Naive thymus-derived CD4-positive, alpha-beta T cell (primary cell): Measurements from ENCODE around the gene MSRB1. TPM values are rescaled to one million over a fixed set of nuclear protein-coding genes. Genes with fewer than 3 reads are reported as not detected.
"Not testable (repeated sequence)": the region's sequence is repeated elsewhere in the genome, so short reads cannot be mapped to it uniquely, and the experiment has no call there.

ENCODE experiments used
- ATAC-seq: fragments of 150-1000 bp; cut with Tn5 transposase; 2 replicates; pipeline ENCODE4 v1.10.0; 2021; ENCODE audit warnings: mild to moderate bottlenecking, moderate library complexity
- CTCF ChIA-PET: fragments of 350-600 bp; sonication (Branson Sonifier 250); formaldehyde crosslinking; loops from one replicate; lab custom pipeline; 2021; ENCODE audit warnings: antibody characterized with exemption; lab: Charles Lee
- POLR2A ChIA-PET: fragments of 350-600 bp; sonication (Branson Sonifier 250); formaldehyde crosslinking; loops from one replicate; lab custom pipeline; 2021; ENCODE audit warnings: antibody characterized with exemption, inconsistent platforms; lab: Charles Lee
- DNase-seq, 9 donors: peaks; one replicate each; pipeline versions ENCODE4 v3.0.0 to v3.0.0-alpha.2; 2020 to 2022; ENCODE audit warnings: mixed read lengths in 1 of 9
- H3K27ac ChIP-seq: one replicate; pipeline ENCODE4 v1.7.0; 2013; ENCODE audit warnings: mild to moderate bottlenecking, low read depth, low read length, moderate library complexity
- H3K27me3 ChIP-seq, 2 donors: one replicate each; pipeline ENCODE4 v1.7.0; 2013; ENCODE audit warnings: low read length in 2 of 2, mild to moderate bottlenecking in 2 of 2, moderate library complexity in 2 of 2; ENCODE audit not compliant: control insufficient read depth in 2 of 2, insufficient read depth in 2 of 2
- H3K36me3 ChIP-seq, 3 experiments: 1 replicate in 2 of 3; 2 replicates in 1 of 3; pipeline ENCODE4 v1.7.0; 2013; ENCODE audit warnings: low read length in 3 of 3, mild to moderate bottlenecking in 3 of 3, moderate library complexity in 1 of 3; ENCODE audit not compliant: insufficient read depth in 3 of 3, control insufficient read depth in 2 of 3
- H3K4me1 ChIP-seq, 2 donors: one replicate each; pipeline ENCODE4 v1.7.0; 2013; ENCODE audit warnings: low read length in 2 of 2, mild to moderate bottlenecking in 2 of 2, moderate library complexity in 1 of 2; ENCODE audit not compliant: control insufficient read depth in 2 of 2, insufficient read depth in 2 of 2
- H3K4me3 ChIP-seq: 2 replicates; pipeline ENCODE4 v1.7.0; 2013; ENCODE audit warnings: mild to moderate bottlenecking, low read length
- H3K9me3 ChIP-seq, 3 experiments: 1 replicate in 2 of 3; 2 replicates in 1 of 3; pipeline ENCODE4 v1.7.0; 2013; ENCODE audit warnings: low read length in 3 of 3; ENCODE audit not compliant: control insufficient read depth in 2 of 3
- H3K27ac Mint-ChIP-seq, 9 donors: one replicate each; pipeline ENCODE4 v1.8.0; 2020 to 2022; ENCODE audit warnings: mixed read lengths in 9 of 9, mild to moderate bottlenecking in 8 of 9, moderate library complexity in 5 of 9, inconsistent platforms in 2 of 9
- H3K27me3 Mint-ChIP-seq, 5 donors: one replicate each; pipeline ENCODE4 v1.8.0; 2021 to 2022; ENCODE audit warnings: mixed read lengths in 5 of 5, mild to moderate bottlenecking in 1 of 5
- H3K36me3 Mint-ChIP-seq, 5 donors: one replicate each; pipeline ENCODE4 v1.8.0; 2020 to 2022; ENCODE audit warnings: mixed read lengths in 5 of 5, mild to moderate bottlenecking in 3 of 5, inconsistent platforms in 1 of 5
- H3K4me1 Mint-ChIP-seq, 7 donors: one replicate each; pipeline ENCODE4 v1.8.0; 2020 to 2022; ENCODE audit warnings: mixed read lengths in 7 of 7, mild to moderate bottlenecking in 3 of 7, inconsistent platforms in 1 of 7
- H3K4me3 Mint-ChIP-seq, 10 donors: one replicate each; pipeline ENCODE4 v1.8.0; 2020 to 2022; ENCODE audit warnings: mild to moderate bottlenecking in 10 of 10, mixed read lengths in 10 of 10, moderate library complexity in 6 of 10, inconsistent platforms in 2 of 10
- H3K9me3 Mint-ChIP-seq, 11 donors: one replicate each; pipeline ENCODE4 v1.8.0; 2020 to 2022; ENCODE audit warnings: mixed read lengths in 11 of 11, mild to moderate bottlenecking in 4 of 11, inconsistent platforms in 1 of 11, moderate library complexity in 1 of 11
- intact Hi-C, 2 donors: fragments of 100-400 bp; cut with micrococcal nuclease; formaldehyde crosslinking; loops; one replicate each; pipeline ENCODE4 v1.15.1; 2023
- polyA plus RNA-seq, 2 donors: library from polyadenylated mRNA; unstranded; fragments of 300-500 nt; fragmentation: Illumina TruSeq; gene quantifications; one replicate each; pipeline ENCODE4 v1.2.3, GENCODE V29; 2021
- total RNA-seq, 6 experiments: library from RNA in 5 of 6; stranded (reverse) in 5 of 6; gene quantifications; 1 replicate in 5 of 6; 2 replicates in 1 of 6; pipeline ENCODE4 v1.2.3 and lab custom pipeline; 2021 to 2026

Gene MSRB1
- total and polyA plus RNA-seq, 7 experiments from 2014 or later, result 5.5 to 27.0 (median 15.6) TPM

DNA sequence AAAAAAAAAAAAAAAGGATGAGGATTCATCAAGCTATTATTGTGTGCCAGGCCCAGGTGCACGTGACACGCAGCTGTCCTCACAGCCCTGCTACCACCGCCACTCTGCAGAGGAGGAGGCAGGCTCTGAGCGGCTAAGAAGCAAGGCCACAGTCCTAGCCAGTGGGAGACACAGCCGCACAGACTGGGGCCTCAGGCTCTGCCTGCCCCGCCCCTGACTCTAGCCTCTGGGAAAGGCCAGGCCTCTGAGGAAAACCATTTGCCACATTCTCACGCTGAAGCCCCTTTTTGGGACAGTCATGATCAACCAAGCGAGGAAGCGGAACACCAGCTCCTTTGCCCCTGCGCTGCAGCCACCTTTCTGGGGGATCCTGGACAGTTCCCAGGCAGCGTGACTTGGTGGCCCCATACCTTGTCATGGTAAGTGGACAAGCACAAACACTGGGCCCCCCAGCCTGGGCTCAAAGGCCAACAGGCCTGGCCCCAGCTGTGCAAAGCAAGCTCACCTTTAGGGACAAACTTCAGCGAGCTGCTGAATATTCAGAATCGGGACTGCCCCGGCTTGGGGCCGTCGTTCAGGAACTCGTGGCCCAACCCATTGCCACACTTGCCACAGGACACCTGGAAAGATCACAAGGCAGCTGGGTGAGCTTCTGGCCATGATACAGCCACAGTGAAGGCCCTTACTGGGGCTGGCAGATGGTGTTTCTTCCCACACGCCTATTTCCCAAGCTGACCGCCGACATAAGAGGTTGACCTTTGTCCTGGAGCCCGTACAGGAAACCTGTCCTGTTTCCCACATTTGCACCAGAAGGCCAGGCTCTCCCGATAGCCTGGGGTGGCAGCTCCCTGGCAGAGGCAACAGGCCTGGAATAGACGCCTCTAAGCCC, 2.5 kb downstream of the MSRB1 start:
- intact Hi-C loops, result loop anchor here in 1 of 2 donors (5.0 to 10.0 kb wide), 5 partner anchors 236 to 633 kb away; partner anchors contain the start of genes CRAMP1, IFT140, MAPK8IP3 and TELO2
- peak overlapping the region in 3 of 10 donors; percentile 13 to 45 (median 16) for H3K4me3 Mint-ChIP-seq
- CTCF ChIA-PET, result interaction anchor here (0.5 to 1.3 kb wide), 3 partner anchors 11 to 235 kb away, joined by 3 to 7 read pairs (median 4); no protein-coding TSS in a partner anchor

DNA sequence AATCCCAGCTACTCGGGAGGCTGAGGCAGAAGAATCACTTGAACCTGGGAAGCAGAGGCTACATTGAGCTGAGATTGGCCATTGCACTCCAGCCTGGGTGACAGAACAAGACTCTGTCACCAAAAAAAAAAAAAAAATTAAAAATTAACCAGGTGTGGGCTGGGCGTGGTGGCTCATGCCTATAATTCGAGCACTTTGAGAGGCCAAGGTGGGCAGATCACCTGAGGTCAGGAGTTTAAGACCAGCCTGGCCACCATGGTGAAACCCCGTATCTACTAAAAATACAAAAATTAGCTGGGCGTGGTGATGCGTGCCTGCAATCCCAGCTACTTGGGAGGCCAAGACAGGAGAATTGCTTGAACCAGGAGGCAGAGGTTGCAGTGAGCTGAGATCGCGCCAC, 3.2 kb downstream of the MSRB1 start:
- not testable (repeated sequence) for DNase-seq, H3K4me1 ChIP-seq, H3K9me3 Mint-ChIP-seq, H3K9me3 ChIP-seq, H3K4me3 ChIP-seq, H3K4me3 Mint-ChIP-seq, H3K27me3 Mint-ChIP-seq, H3K36me3 Mint-ChIP-seq, ATAC-seq, H3K27ac Mint-ChIP-seq, H3K27ac ChIP-seq, H3K27me3 ChIP-seq
- H3K36me3 ChIP-seq, result peaks cover 0 to 28% (median 4%) of the 10 kb centered on the region in 3 experiments
- POLR2A ChIA-PET, result interaction anchor here (1.2 to 5.0 kb wide), 3 partner anchors 25 to 157 kb away, joined by 4 to 52 read pairs (median 6); partner anchors contain the start of genes NUBP2, RPS2 and SPSB3
- peaks cover 4 to 23% (median 11%) of the 10 kb centered on the region in 7 donors for H3K4me1 Mint-ChIP-seq
- intact Hi-C loops, result loop anchor here in 1 of 2 donors (5.0 to 10.0 kb wide), 5 partner anchors 235 to 633 kb away; partner anchors contain the start of genes CRAMP1, IFT140, MAPK8IP3 and TELO2
- CTCF ChIA-PET, result interaction anchor here (0.6 kb wide), 2 partner anchors 12 to 75 kb away, joined by 3 read pairs; no protein-coding TSS in a partner anchor

More for the DNA sequence above, 2.5 kb downstream of the MSRB1 start:
- peaks cover 4 to 24% (median 11%) of the 10 kb centered on the region in 7 donors for H3K4me1 Mint-ChIP-seq
- H3K36me3 ChIP-seq, result peaks cover 0 to 28% (median 4%) of the 10 kb centered on the region in 3 experiments
- no peaks in the 10 kb centered on the region for H3K9me3 ChIP-seq
- H3K4me1 ChIP-seq, result peaks cover 6 to 7% of the 10 kb centered on the region in 2 donors
- H3K36me3 Mint-ChIP-seq, result peaks cover 0 to 5% (median 0%) of the 10 kb centered on the region in 5 donors
- no peaks in the 10 kb centered on the region for H3K27me3 ChIP-seq
- H3K27me3 Mint-ChIP-seq, result no peaks in the 10 kb centered on the region
- POLR2A ChIA-PET, result interaction anchor here (2.3 to 5.0 kb wide), 2 partner anchors 24 to 158 kb away, joined by 6 to 52 read pairs; partner anchors contain the start of genes NUBP2, RPS2 and SPSB3
- no peaks in the 10 kb centered on the region for H3K9me3 Mint-ChIP-seq
- H3K27ac Mint-ChIP-seq, result no peak overlapping the region
- no peak overlapping the region for H3K4me3 ChIP-seq
- H3K27ac ChIP-seq, result no peak overlapping the region
- ATAC-seq (no peak), DNase-seq (no peak)

DNA sequence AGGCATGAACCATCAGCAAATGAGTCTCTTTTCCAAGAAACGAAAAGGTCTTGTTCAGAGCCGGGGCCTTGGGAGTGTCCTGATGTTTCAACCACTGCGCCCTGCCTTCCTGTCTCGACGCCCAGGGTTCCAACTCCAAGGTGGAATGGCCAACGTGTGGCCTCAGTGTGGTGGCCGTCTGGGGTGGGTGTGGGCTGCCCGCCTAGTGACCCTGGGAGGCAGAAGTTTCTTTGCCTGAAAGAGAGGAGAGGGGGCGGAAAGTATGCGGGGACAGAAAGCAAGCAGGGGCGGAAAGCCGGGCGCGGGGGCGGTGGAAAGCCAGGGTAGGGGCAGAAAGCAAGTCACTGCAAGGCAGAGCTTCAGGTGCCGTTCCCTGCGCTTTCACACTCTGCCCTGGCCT, 4.1 kb downstream of the MSRB1 start:
- CTCF ChIA-PET, result no interaction called here
- H3K36me3 Mint-ChIP-seq, result peaks cover 0 to 5% (median 0%) of the 10 kb centered on the region in 5 donors
- DNase-seq, result no peak
- no peaks in the 10 kb centered on the region for H3K27me3 Mint-ChIP-seq
- H3K27ac Mint-ChIP-seq, result no peak overlapping the region
- intact Hi-C loops, result no loop called here
- no peak for ATAC-seq
- H3K4me3 Mint-ChIP-seq, result peak overlapping the region in 1 of 10 donors; percentile 61
- H3K9me3 Mint-ChIP-seq, result no peaks in the 10 kb centered on the region
- no peaks in the 10 kb centered on the region for H3K9me3 ChIP-seq
- no peak overlapping the region for H3K4me3 ChIP-seq
- no peaks in the 10 kb centered on the region for H3K27me3 ChIP-seq
- H3K36me3 ChIP-seq, result peaks cover 0 to 28% (median 4%) of the 10 kb centered on the region in 3 experiments
- no peak overlapping the region for H3K27ac ChIP-seq
- peaks cover 6 to 7% of the 10 kb centered on the region in 2 donors for H3K4me1 ChIP-seq
- H3K4me1 Mint-ChIP-seq, result peaks cover 4 to 16% (median 11%) of the 10 kb centered on the region in 7 donors
- POLR2A ChIA-PET, result interaction anchor here (1.2 kb wide), 1 partner anchor 26 kb away, joined by 4 read pairs; the partner anchor contains the start of gene RPS2

DNA sequence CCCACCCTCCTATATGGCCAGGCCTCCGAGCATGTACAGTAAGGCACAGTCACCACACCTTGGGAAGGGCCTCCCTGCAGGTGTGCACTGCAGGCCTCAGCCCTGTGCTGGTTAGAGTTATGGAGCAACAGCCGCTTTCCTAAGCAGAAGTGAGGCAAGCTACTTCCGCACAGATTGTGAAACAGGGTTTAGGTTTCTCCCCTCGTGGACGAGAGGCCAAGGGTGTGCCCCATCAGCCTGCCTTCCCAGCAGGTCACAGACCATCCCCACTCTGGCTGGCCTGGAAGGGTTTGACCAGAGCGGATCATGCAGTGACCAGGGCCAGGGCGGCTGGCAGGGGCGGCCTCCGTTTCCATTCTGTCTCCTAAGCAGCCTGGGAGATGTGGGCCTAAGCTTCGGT, 4.7 kb downstream of the MSRB1 start:
- peaks cover 0 to 11% (median 9%) of the 10 kb centered on the region in 7 donors for H3K4me1 Mint-ChIP-seq
- no peaks in the 10 kb centered on the region for H3K9me3 Mint-ChIP-seq
- Histone ChIP-seq H3K9me3 (no peaks in the 10 kb centered on the region), H3K4me3 (no peak overlapping the region), H3K36me3 (peaks cover 0 to 28% (median 4%) of the 10 kb centered on the region in 3 experiments), H3K27ac (no peak overlapping the region), H3K4me1 (peaks cover 6 to 7% of the 10 kb centered on the region in 2 donors), H3K27me3 (no peaks in the 10 kb centered on the region)
- H3K27ac Mint-ChIP-seq, result no peak overlapping the region
- peak; percentile 2 for ATAC-seq
- intact Hi-C loops, result no loop called here
- CTCF ChIA-PET, result no interaction called here
- H3K27me3 Mint-ChIP-seq, result no peaks in the 10 kb centered on the region
- DNase-seq, result no peak
- POLR2A ChIA-PET, result no interaction called here
- H3K4me3 Mint-ChIP-seq, result no peak overlapping the region
- H3K36me3 Mint-ChIP-seq, result peaks cover 0 to 5% (median 0%) of the 10 kb centered on the region in 5 donors

DNA sequence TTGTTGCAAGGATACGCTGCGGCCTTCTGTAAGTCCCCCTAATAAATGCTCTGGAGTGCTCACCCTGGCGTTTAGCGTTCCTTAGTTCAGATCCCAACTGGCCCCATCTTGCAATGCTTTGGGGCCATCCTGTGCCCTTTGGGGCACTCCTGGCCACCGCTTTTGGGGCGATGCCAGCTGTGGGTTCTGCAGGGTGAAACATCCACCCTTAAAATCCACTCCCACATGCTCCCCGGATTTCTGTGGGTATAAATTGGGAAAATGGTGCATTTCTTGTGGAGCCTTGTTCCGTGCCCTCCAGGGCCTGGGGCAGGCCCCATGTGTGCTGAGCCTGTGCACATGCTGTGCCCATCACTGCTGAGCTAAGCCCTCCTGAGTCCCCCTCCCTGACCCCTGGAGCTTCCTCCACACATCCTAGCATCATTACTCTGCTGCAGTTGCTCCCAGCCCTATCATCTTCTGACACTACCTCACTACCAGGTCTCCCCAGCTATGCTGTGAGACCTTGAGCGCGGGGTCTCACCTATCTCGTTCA, 6.0 kb downstream of the MSRB1 start:
- Histone ChIP-seq H3K36me3 (peaks cover 0 to 28% (median 4%) of the 10 kb centered on the region in 3 experiments), H3K9me3 (no peaks in the 10 kb centered on the region), H3K4me1 (peaks cover under 1 to 3% of the 10 kb centered on the region in 2 donors), H3K27me3 (no peaks in the 10 kb centered on the region), H3K4me3 (no peak overlapping the region), H3K27ac (no peak overlapping the region)
- intact Hi-C loops, result no loop called here
- Mint-ChIP-seq H3K27ac (no peak overlapping the region), H3K36me3 (peaks cover 0 to 5% (median 0%) of the 10 kb centered on the region in 5 donors), H3K27me3 (no peaks in the 10 kb centered on the region), H3K4me3 (no peak overlapping the region), H3K9me3 (no peaks in the 10 kb centered on the region), H3K4me1 (peaks cover 0 to 11% (median 7%) of the 10 kb centered on the region in 7 donors)
- ATAC-seq (no peak), DNase-seq (no peak)
- POLR2A ChIA-PET, result no interaction called here
- CTCF ChIA-PET, result interaction anchor here (0.8 kb wide), 1 partner anchor 8 kb away, joined by 4 read pairs; no protein-coding TSS in a partner anchor

DNA sequence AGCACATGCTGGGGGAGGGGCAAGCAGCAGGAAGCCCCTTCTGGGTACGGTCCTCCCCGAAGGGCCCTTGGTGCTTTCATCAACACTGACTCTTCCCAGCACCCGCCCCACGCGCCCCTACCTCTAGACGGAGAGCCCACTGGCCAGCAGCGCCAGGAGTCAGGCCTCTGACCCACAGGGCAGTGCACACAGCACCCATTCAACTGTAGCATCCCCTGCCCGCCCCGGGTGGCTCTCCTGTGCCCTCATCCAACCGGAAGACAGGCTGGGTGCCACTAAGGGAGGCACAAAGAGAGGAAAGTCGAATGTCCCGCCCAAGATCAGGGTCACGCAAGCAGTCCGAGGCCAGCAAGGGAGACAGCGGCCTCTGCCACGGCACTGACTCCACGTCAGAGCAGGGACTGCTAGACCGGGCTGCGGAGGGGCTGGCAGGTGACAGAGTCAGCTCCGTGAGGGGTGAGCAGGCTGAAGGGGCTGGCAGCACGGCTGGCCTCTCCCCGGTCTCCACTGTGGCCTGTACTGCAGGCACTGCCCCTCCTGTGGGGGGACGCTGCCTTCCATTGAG, 9.8 kb downstream of the MSRB1 start:
- H3K27ac Mint-ChIP-seq, result no peak overlapping the region
- Histone ChIP-seq H3K4me1 (no peaks in the 10 kb centered on the region), H3K27ac (no peak overlapping the region), H3K4me3 (no peak overlapping the region), H3K27me3 (no peaks in the 10 kb centered on the region), H3K9me3 (no peaks in the 10 kb centered on the region), H3K36me3 (peaks cover 0 to 5% (median 0%) of the 10 kb centered on the region in 3 experiments)
- no peaks in the 10 kb centered on the region for H3K9me3 Mint-ChIP-seq
- no peaks in the 10 kb centered on the region for H3K27me3 Mint-ChIP-seq
- CTCF ChIA-PET, result no interaction called here
- intact Hi-C loops, result no loop called here
- H3K4me3 Mint-ChIP-seq, result no peak overlapping the region
- DNase-seq (no peak), ATAC-seq (no peak)
- peaks cover 0 to 1% (median 0%) of the 10 kb centered on the region in 5 donors for H3K36me3 Mint-ChIP-seq
- H3K4me1 Mint-ChIP-seq, result peaks cover 2 to 6% (median 4%) of the 10 kb centered on the region in 7 donors
- POLR2A ChIA-PET, result interaction anchor here (0.6 kb wide), 1 partner anchor 367 kb away, joined by 3 read pairs; no protein-coding TSS in a partner anchor
